Panc1 (cell line): Measurements from ENCODE around the gene SPATS2L. TPM values are rescaled to one million over a fixed set of nuclear protein-coding genes. Genes with fewer than 3 reads are reported as not detected.

ENCODE experiments used
- ATAC-seq: fragments of 200-7000 bp; cut with Tn5 transposase; 2 replicates; pipeline ENCODE4 v1.9.1; 2020; ENCODE audit warnings: mild to moderate bottlenecking, moderate library complexity
- BruUV-seq: library from RNA; stranded (reverse); fragments of 400-500 nt; replicated peaks from 2 replicates; lab custom pipeline; 2021; lab: Mats Ljungman, UMichigan
- CTCF ChIA-PET: fragments of 300-600 bp; sonication (Branson Sonifier 250); formaldehyde crosslinking; loops from one replicate; lab custom pipeline; 2022; ENCODE audit warnings: antibody characterized with exemption; lab: Charles Lee
- POLR2A ChIA-PET: fragments of 300-600 bp; sonication (Branson Sonifier 250); formaldehyde crosslinking; loops from one replicate; lab custom pipeline; 2022; ENCODE audit warnings: antibody characterized with exemption; lab: Charles Lee
- DNase-seq: peaks from one replicate; pipeline ENCODE4 v3.0.0-alpha.2; 2010; ENCODE audit warnings: low read depth, low spot score
- H3K27ac ChIP-seq: 2 replicates; pipeline ENCODE4 v1.5.1; 2011; ENCODE audit warnings: mild to moderate bottlenecking, low read length, inconsistent platforms
- H3K27me3 ChIP-seq: fragments of 200-500 bp; sonication (Bioruptor generic); 2 replicates; pipeline ENCODE4 v1.6.0; 2014; ENCODE audit warnings: low read length, inconsistent platforms; ENCODE audit not compliant: control insufficient read depth, insufficient read depth
- H3K36me3 ChIP-seq: fragments of 200-500 bp; sonication (Bioruptor generic); 2 replicates; pipeline ENCODE4 v1.5.1; 2014; ENCODE audit warnings: inconsistent platforms, mild to moderate bottlenecking, low read length, moderate library complexity; ENCODE audit not compliant: control insufficient read depth, insufficient read depth
- H3K4me1 ChIP-seq: 2 replicates; pipeline ENCODE4 v1.5.1; 2011; ENCODE audit warnings: inconsistent platforms, mild to moderate bottlenecking, low read length, moderate library complexity; ENCODE audit not compliant: control insufficient read depth, insufficient read depth
- H3K4me3 ChIP-seq, 2 experiments: 2 replicates each; pipeline ENCODE4 v1.5.1; 2011 to 2012; ENCODE audit warnings: low read depth in 2 of 2, low read length in 2 of 2, mild to moderate bottlenecking in 2 of 2, inconsistent platforms in 1 of 2, moderate library complexity in 1 of 2
- H3K9me3 ChIP-seq: fragments of 200-500 bp; sonication (Bioruptor generic); 2 replicates; pipeline ENCODE4 v1.5.1; 2014; ENCODE audit warnings: low read depth, mild to moderate bottlenecking, inconsistent platforms, low read length, moderate library complexity; ENCODE audit not compliant: control insufficient read depth, insufficient read depth
- CTCF ChIP-seq: fragments of 450-650 bp; IDR thresholded peaks from 2 replicates; pipeline ENCODE4 v1.5.1; 2017; ENCODE audit warnings: mild to moderate bottlenecking
- POLR2AphosphoS5 ChIP-seq: IDR thresholded peaks from 2 replicates; pipeline ENCODE4 v1.6.1; 2012; ENCODE audit warnings: mild to moderate bottlenecking, low read depth, low read length, moderate library complexity
- REST ChIP-seq, 2 experiments: IDR thresholded peaks; 2 replicates each; pipeline ENCODE4 v1.6.1; 2011 to 2012; ENCODE audit warnings: low read depth in 2 of 2, control low read depth in 1 of 2, low read length in 1 of 2, mild to moderate bottlenecking in 1 of 2, moderate library complexity in 1 of 2; ENCODE audit not compliant: insufficient read depth in 1 of 2
- SIN3A ChIP-seq: IDR thresholded peaks from 2 replicates; pipeline ENCODE4 v1.6.1; 2012; ENCODE audit warnings: low read depth, mild to moderate bottlenecking, low read length, moderate library complexity, borderline replicate concordance; ENCODE audit not compliant: insufficient read depth
- TCF7L2 ChIP-seq: IDR thresholded peaks from 2 replicates; pipeline ENCODE4 v1.6.1; 2011; ENCODE audit warnings: mild to moderate bottlenecking, low read depth, low read length, inconsistent platforms
- in situ Hi-C: cut with HindIII; loops from 2 replicates; pipeline ENCODE4 v1.10.0; 2016; ENCODE audit warnings: low sequenced_read_pairs, low pct_unique_long_range_greater_than_20kb
- intact Hi-C: fragments of 100-400 bp; cut with micrococcal nuclease; formaldehyde crosslinking; loops from one replicate; pipeline ENCODE4 v1.10.0; 2022; ENCODE audit not compliant: unreplicated experiment
- total RNA-seq: library from RNA; stranded (reverse); gene quantifications from one replicate; pipeline ENCODE4 v1.2.1, GENCODE V29; 2021; ENCODE audit not compliant: unreplicated experiment

Gene SPATS2L
- total RNA-seq, 1 experiment from 2014 or later: 282 TPM

GRCh38 chr2:200272320-200272719 lies 34.2 kb upstream of the SPATS2L start:
- ChIA-PET CTCF (no interaction called here), POLR2A (no interaction called here)
- in situ Hi-C loops (no loop called here), intact Hi-C loops (no loop called here)
- DNase-seq (no peak), ATAC-seq (no peak)
- Histone ChIP-seq H3K9me3 (no peaks in the 10 kb centered on the region), H3K4me1 (no peaks in the 10 kb centered on the region), H3K27ac (no peak overlapping the region), H3K27me3 (no peaks in the 10 kb centered on the region), H3K36me3 (no peaks in the 10 kb centered on the region), H3K4me3 (no peak overlapping the region)
- no TSS peak for BruUV-seq
- TF ChIP-seq REST (IDR thresholded peaks at IDR 0.05; ENCODE audit: insufficient read depth in 1 of 2, low read depth in 2 of 2, low read length in 1 of 2) (no peak), TCF7L2 (no peak), POLR2AphosphoS5 (no peak), SIN3A (no peak), CTCF (no peak)

GRCh38 chr2:200274116-200275075 lies 32.1 kb upstream of the SPATS2L start:
- BruUV-seq: no TSS peak
- CTCF ChIA-PET: no interaction called here
- H3K36me3 ChIP-seq: no peaks in the 10 kb centered on the region
- no peaks in the 10 kb centered on the region for H3K9me3 ChIP-seq
- no peak overlapping the region for H3K27ac ChIP-seq
- no peaks in the 10 kb centered on the region for H3K4me1 ChIP-seq
- TF ChIP-seq POLR2AphosphoS5 (no peak), TCF7L2 (no peak), SIN3A (no peak), CTCF (no peak), REST (IDR thresholded peaks at IDR 0.05; ENCODE audit: insufficient read depth in 1 of 2, low read depth in 2 of 2, low read length in 1 of 2) (no peak)
- ATAC-seq: no peak
- POLR2A ChIA-PET: no interaction called here
- intact Hi-C loops (no loop called here), in situ Hi-C loops (no loop called here)
- no peak overlapping the region for H3K4me3 ChIP-seq
- DNase-seq: no peak
- H3K27me3 ChIP-seq: no peaks in the 10 kb centered on the region
